OCI-LY3 (cell line): ENCODE measurements around the gene ZNF366.

Experiments
- EZH2phosphoT487 ChIP-seq: fragments of 200-600 bp; shearing (Covaris generic); IDR thresholded peaks from 2 replicates; pipeline ENCODE4 v1.6.1; 2018; ENCODE audit warnings: antibody characterized with exemption, mixed run types, low read depth
- TF ChIP-seq, protein P1 (sequence below): fragments of 200-600, 300-600 bp; sonication (generic); IDR thresholded peaks from 2 replicates; pipeline ENCODE4 v1.5.1; 2014; ENCODE audit warnings: antibody characterized with exemption, low read length, low read depth

DNA sequence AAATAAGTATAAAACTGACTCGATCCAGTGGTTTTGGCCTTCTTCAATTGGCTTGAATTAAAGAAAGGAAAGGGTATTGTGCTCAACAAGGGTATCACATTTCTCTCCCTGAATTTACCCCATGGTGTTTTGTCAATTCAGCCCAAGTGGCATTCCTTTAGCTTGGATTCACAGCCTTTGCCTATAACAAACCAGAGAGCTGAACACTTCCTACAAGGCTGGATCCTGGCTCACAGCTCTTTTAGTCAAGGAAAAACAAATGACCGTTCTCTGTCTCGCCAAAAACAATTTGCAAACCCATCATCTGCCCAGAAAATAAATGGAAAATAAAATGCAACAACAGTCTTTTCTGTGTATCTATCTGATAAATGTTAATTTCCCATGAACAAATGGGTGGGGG, 5.7 kb downstream of the ZNF366 start:
- TF ChIP-seq, protein P1, sequence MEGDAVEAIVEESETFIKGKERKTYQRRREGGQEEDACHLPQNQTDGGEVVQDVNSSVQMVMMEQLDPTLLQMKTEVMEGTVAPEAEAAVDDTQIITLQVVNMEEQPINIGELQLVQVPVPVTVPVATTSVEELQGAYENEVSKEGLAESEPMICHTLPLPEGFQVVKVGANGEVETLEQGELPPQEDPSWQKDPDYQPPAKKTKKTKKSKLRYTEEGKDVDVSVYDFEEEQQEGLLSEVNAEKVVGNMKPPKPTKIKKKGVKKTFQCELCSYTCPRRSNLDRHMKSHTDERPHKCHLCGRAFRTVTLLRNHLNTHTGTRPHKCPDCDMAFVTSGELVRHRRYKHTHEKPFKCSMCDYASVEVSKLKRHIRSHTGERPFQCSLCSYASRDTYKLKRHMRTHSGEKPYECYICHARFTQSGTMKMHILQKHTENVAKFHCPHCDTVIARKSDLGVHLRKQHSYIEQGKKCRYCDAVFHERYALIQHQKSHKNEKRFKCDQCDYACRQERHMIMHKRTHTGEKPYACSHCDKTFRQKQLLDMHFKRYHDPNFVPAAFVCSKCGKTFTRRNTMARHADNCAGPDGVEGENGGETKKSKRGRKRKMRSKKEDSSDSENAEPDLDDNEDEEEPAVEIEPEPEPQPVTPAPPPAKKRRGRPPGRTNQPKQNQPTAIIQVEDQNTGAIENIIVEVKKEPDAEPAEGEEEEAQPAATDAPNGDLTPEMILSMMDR = no peak
- no peak for TF ChIP-seq EZH2phosphoT487
